ENCODE data around the gene TMEM187.

The TMEM187 gene

DNA sequence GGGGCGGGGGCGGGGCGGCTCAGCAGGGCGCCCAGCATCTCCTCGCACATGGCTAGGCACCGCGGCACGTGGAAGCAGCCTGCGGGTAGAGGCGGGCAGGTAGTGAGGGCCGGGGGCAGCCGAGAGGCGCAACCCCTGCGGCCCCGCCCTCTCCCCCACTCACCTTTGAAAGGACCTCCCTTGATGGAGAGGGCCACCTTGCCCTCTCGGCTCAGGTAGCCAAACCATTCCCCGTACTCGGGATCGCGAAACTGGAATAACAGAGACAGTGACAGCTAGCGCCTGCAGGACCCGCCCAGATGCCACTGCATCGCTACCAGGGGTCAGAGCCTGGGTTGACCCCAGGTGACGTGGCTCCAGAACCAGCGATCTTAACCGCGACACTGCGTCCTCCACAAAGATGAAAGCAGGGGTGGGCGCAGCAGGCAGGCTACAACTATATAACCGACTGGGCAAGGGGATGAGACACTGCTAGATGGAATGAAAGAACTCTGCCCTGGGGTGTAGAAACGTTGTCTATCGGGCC, 37.2 kb upstream of the TMEM187 start:
- DNase-seq (ENCODE audit: low spot score), result no peak

DNA sequence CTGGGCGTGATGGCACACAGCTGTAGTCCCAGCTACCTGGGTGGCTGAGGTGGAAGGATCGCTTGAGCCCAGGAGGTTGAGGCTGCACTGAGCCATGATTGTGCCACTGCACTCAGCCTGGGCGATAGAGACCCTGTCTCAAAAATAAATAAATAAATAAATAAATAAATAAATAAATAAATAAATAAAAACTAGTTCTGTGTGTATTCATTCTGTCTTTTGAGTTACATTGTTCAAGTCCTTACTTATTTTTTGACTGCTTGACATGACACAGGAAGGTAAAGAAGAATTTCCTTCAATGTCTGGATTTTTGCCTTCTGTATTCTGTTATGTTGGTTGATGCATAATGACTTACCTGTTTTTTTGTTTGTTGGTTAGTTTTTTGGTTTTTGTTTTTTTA, 35.5 kb upstream of the TMEM187 start:
- no peak for DNase-seq (ENCODE audit: low spot score)

DNA sequence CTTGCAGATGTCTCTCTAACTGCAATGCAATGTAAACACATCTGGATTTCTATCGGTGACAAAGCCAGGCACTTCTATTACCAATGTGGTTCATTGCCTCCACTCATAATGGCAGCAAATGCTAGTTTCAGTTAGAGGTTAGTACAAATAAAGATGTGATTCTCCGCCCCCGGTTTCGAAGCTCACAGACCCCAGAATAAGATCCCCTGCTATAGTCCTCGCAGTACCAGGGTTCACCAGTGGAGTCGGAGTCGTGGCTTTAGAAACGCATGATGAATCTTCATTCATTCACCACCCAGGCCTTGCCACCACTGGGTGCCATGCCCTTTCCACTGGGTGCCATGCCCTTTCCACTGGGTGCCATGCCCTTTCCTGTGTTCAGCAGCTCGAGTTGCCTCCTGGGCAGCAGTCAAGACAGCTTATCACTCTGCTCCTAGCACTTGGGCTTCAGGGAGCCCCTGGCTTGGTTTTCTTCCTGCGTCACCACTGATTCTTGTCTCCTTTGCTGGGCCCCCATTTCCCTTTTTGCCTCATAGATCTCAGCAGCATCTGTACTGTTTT, 34.2 kb upstream of the TMEM187 start:
- DNase-seq (ENCODE audit: low spot score), result no peak

DNA sequence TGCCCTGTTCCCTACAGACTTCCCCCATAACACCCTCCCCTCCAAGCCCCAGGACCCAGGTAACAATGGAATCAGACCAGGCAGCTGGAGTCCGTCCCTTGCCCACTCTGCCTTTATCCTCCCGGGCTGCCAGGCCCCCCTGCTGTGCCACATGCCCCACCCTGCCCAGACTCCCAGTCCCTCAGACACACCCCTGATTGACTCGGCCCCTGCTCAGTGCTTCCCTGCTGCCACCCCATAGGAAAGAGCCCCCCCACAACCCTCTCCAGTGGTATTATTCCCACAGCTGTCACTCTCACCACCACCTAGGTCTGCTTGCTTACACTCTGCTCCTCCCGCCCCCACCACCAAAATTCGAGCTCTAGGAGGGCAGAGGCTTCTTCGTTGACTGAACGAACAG, 33.0 kb upstream of the TMEM187 start:
- no peak for DNase-seq (ENCODE audit: low spot score)

DNA sequence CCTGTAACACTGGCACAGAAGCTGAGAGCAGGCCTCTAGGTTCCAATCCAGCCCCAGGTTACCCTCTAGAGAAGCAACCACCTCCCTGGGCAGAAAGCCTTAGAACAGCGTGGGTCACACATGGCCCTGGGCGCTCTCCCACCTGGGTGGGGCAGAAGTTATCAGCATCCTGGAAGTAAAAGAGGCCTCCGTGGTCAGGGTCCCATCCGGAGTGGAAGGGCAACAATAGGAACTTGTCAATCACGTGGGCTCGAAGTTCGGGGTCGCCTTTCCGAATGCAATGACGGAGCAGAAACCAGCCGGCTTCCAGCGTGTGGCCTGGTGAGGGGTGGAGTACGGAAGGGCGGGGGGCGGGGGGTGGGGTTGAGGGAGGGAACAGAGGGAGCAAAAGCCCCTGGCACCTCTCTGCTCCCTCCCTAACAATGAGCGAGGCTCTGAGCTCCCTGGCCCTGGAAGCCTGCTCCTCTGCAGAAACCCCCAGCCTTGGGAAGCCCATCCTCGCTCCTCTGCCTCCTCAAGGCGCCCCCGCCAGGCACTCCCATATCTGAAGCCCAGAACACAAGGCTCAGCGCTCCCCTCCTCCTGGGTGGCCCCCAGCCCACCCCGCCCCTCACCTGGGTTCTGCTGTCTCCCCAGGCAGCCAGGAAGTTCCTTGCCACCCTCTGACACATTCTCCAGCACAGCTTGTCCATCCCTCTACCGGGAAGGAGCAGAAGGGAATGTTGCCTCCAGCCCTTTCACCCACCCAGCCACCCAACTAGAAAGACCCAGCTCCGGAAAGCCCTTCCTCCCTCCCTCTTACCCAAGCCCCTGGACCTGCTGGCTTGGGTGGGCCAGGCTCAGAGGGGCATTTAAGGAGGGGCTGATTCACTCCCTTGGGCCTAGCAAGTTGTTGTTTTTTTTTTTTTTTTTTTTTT, 31.0 kb upstream of the TMEM187 start:
- no peak for DNase-seq (ENCODE audit: low spot score)

DNA sequence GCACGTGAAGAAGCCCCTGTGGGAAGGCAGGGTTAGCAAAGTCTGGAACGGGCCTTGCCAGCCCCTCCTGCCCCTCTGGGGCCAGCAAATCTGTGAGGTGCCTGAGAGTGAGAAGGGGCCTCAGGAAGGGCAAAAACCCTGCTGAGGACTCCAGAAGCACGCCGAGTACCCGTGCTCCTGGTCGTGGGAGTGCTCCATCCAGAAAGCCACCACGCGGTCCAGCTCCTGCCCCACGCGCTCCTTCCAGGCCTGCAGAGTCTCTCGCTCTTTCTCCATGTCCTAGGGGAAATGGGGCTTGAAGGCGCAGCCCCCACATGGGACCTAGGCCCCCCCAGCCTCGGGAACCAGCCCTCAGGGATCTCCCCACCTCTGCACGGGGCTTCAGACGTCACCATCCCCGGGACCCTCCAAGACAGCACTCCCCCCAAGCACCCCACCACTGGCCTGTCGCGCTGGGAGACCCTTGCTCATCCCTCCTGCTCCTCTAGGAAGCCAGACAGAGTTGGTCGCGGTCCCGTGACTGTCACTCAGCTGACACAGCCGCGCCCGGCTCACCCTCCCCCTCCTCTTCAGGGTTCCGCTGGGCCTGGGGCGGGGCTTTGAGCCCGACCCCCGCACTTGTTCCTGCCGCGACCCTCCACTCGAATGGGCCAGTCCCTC, 28.3 kb upstream of the TMEM187 start, which contains the start of gene RENBP:
RENBP (minus strand) TSS at position 504 of the 660 bp plus-strand sequence; CDS start at position 471, 33 bp downstream.
- no peak for DNase-seq (ENCODE audit: low spot score)

DNA sequence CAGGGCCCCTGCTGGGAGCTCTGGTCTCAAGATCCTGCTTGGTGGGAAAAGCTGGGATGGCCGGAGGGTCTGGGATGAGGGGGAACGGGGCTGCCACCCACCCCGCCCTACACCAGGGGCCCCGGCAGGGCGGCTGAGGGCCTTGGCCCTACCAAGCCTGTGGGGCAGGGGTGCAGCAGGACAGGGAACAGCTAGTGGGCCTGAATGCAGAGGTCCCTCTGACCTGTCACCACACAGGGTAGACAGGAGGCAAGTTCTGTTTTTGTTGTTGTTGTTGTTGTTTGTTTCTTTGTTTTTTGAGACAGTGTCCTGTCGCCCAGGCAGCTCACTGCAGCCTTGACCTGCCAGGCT, 27.8 kb upstream of the TMEM187 start:
- no peak for DNase-seq (ENCODE audit: low spot score)

DNA sequence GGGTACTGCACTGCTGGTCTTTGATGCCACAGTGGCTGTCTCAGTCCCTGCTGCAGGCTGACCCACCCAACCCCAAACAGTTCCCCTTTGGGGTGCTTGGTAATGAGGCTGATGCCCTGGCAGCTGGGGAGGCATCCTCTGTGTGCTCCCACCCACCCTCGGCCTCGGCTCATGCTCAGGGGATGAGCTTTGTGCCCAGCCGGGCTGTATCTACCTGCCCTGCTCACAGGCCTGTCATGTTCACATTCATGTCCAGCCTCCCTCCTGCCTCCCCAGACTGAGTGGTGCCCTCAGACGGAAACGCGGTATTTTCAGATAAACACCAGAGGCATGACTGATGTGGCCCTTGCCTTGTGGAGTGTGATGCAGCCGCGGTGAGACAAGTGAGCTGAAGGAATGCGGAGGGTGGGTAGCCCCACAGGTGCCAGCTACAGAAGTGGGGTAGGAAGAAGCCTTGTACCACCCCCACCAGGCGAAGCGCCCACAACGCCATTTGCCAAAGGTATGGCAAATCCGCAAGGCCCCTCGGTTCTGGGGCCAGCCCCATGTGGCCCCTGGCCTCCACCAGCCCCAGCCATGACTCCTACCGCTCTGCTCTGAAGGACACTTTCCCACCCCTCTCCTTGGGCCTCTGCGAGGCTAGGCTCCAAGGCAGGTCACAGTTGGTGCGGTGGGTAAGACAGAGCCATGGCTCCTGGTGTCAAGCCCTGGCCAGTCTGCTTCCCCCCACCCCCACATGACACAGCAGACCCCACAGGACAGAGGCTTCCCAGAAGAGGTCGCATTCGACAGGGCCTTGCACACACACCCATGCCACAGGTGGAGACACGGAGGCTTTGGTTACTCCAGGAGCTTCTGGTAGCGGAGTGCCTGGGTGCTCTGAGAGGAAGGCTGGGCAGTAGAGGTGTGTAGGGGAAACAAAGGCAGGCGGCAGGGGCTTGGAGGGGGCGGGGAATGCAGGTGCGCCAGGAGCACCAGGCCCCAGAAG, 26.3 kb upstream of the TMEM187 start:
- DNase-seq (ENCODE audit: low spot score), result no peak

DNA sequence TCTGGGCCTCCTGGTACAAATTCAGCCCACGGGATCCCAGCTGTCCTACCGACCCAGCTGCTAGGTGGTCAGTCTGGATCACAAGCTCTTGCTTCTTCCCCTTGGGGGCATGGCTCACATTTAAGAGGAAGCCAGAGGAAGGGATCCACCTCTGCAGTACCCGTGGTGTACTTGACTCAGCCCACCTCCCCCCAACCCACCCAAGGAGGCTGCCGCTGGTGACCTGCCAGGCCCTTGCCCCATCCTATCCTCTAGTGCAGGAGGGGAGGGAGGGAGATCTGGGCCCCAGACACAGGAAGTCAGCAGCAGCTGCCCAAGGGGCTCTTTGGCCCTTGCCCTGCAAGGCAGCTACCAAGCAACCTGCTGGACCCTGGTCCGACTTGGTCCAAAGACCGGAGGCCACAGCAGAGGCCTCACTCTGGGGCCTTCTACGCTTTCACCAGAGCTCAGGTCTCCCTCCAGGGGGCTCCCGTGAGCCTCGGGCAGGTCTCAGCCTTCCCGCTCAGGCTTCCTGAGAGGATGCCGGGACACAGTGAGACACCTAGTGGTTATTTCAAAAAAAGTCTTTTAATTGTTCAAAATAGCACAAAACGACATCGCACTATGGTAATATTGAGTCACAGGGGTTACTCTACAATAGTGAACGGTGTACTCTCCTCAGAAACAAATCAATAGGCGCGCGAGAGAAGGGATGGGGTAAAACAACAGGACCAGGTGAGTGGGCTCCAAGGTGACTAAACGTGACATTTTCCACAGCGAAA, 25.4 kb upstream of the TMEM187 start:
- peak; percentile 87 for DNase-seq (ENCODE audit: low spot score)

DNA sequence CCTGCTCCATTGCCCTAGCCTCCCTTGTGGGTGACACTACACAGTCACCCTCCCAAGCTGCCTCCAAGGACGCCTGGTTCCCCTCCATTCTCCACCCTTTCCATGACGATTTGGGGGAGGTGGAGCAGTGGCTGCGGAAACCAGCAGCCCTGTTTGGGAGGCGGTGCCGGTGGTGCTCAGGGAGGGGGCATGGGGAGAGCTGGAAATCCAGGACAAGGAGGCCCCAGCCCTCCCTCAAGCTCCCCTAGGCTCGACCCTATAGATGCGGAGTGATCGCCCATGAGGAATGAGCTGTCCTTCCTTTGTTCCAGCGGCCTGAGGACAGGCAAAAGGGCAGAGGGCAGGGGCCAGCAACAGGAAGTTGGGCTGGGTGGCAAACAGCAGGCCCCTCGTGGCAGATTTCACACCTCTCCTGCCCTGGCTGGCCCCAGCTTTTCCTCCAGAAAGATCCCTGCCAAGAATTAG, 24.5 kb upstream of the TMEM187 start:
- no peak for DNase-seq (ENCODE audit: low spot score)

DNA sequence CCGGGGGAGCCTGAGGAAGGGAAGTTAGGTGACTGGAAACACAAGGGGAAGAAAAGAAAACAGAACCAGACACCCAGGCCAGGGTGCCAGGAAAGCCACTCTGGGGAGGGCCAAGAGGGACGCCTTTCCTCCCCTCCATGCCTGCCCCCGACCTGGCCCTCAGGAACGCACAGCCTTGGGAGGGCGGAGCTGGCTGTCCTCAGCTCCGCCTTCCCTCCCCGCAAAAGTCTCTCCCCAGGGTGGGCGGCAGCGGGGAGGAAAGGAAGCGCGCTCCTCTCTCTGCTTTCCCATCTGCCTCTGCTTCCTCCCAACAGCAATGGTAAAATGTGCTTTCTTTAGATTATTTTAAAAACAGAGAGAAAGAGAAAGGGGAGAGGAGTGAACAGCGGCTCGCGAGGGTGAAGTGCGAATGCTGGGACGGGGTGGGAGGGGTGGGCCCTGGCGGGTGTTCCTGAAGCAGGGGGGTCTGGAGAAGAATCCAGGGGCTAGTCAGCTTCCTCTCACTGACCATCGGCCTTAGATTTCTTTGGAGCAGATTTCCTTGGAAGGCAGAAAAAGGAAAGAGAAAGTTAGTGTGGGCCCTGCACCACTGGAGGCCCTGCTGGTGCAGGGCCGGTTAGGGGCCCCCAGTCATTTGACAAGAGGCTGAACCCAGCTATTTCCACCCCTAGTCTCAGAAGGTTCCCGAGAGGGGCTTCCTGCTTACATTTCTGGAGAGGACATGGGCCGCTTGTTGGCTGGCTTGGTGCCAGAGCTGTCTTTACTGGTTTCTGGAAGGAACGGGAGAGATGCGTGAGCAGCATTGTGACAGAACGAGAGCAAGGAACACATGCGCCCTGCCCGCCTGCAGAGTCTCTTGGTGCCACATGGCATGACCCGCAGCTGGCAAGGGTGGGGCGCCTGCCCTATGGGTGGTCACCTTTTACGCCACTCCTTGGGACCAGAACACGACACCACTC, 23.4 kb upstream of the TMEM187 start:
- no peak for DNase-seq (ENCODE audit: low spot score)

DNA sequence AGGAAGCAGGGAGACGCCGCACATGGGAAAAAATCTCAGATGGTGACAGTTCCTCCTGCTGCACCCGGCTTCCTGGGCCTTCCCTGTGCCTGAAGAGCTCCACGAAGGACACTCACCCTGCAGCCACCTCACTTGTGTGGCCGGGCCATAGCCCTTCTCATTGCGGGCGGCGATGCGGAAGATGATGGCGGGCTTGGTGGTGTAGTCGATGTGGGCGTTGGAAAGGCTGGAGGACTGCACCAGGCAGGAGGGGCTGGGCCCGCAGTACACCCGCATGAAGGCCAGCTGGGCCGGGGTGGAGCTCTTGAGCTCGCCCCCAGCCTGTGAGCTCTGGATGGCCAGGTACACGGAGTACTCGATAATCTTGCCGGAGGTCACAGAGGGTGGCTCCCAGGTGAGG, 22.4 kb upstream of the TMEM187 start:
- DNase-seq (ENCODE audit: low spot score), result no peak

DNA sequence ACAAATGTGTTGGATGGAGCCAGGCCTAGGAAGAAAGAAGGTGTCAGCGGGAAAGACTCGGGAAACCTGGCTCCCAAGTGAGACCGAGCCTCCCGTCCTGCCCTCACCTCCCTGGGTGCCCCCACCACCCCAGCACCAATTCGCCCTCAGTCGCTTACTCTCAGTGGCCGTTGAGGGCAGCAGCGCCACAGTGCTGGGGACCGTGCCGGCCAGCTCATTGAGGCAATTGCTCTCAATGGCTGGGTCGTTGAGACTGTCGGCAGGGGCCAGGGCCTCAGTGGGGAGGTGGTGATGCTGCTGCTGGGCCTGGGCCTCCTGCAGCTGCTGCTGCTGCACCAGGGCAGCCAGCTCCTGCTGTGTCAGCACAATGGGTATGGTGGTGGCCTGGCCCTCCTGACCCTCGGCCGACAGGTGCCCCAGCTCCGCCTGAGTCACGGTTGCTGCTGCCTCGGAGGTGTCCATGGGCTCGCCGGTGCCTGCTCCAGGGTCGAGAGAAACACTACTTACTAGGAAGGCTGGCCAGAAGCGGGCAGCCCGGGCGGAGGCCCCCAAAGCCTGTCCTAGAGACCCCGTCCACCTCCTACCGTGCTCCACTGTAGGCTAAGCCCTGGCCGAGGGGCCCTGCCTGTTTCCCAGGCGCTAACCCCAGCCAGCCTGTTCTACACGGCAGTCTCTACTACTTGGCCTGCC, 20.7 kb upstream of the TMEM187 start:
- DNase-seq (ENCODE audit: low spot score), result no peak

DNA sequence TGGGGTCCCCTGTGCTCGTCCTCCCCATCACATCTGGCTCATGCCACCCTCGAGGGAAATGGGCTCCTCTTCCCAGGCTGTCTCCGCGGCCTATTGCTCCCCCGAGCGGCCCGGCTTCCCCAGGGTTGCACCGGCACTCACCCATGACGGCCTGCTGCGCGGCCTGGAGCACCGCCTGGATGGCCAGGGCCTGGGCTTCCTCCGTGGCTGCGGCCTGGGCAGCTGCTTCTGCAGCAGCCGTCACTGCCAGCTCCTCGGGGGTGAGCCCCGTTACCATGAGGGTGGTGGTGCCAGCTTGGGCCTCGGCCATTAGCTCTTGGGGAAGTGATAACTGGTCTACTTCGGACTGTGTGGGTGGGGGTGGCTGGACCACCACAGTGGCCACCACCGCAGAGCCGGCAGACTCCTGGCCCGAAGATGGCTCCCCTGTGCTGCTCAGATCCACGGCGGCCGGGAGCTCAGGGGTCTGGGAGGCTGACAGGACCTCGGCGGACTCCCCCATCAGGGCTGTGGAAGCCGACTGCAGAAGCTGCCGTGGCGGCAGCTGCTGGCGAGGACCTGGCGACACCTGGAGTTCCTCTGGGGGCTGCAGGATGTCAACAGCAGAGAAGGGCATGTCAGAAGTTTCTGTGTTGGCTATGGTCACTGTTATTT, 20.1 kb upstream of the TMEM187 start:
- DNase-seq (ENCODE audit: low spot score), result no peak

DNA sequence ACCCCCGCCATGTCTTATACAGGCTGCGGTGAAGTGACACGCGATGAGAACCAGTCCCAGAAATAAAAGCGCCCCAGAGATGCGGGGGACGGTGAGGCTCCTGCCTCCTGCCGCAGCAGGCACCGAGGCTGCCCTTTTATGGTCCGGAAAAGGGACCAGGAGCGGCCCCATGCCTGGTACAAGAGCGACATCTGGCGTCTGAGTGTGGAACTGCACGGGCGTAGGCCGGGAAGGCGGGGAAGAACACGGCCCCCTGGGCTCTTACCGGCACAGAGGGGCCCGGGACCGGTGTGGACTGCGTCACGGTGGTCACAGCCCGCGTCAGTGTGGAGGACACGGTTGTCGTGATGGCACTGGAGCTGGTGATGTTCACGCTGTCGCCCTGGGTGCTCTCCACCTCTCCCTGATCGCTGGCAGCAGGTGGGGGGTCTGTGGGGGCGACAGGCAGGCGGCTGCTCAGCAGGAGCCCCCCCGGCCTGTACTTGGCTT, 19.2 kb upstream of the TMEM187 start:
- peak; percentile 91 for DNase-seq (ENCODE audit: low spot score)

DNA sequence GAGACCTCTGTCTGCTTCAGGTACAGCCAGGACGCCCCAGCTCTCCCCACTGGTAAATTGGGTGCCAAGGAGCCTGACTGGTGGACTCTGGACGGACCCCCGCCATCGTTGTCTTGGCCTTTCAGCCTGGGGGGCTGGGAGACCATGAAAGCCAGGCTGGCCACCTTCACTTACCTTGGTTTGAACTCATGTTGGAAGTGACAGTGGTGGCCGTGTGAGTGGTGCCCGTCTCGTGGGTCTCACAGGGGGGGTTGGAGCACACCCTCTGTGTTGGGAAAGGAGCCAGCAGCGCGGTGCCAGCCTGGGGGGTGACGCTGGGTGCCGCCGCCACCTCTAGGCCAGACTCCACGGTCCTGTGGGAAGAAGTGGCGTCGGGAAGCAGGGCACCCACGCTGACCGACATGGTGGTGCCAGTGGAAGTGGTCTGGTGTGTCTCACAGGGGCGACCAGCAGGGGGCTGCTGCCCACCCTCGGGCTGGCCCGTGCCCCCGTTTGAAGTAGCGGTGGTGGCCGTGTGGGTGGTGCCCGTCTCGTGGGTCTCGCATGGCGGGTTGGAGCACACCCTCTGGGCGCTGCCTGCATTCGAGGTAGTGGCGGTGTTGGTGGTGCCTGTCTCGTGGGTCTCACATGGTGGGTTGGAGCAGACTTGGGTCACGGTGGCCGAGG, 18.5 kb upstream of the TMEM187 start:
- DNase-seq (ENCODE audit: low spot score), result no peak

DNA sequence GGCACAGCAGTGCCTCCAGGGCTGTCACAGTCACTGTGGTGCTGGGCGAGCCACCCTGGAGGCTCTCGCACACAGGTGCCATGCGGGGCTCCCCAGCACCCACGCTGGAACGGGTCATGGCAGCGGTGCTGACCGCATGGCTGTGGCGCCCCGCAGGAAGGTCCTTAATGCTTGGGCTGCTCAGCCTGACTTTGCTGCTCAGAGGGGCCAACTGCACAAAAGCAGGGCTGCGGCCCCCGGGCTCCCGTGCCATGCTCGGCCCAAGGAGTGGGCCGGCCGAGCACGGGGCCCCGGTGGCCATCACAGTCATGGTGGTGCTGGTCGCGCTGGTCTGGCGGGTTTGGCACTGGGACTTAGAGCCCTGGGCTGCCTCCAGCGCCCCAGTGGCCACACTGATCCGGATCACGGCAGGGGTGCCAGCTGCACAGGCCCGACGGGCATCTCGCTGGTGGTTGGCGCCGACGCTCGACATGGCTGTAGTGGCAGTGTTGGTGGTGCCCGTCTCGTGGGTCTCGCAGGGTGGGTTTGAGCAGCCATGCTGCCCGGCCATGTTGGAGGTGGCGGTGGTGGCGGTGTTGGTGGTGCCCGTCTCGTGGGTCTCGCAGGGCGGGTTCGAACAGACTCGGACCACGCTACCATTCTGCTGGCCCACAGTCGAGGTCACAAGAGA, 17.9 kb upstream of the TMEM187 start:
- no peak for DNase-seq (ENCODE audit: low spot score)

Measured in AG08396 (cell line).